Bone marrow (tissue), 2 donors: Measurements from ENCODE around the gene PLXDC1.
"Not testable (repeated sequence)": the region's sequence is repeated elsewhere in the genome, so short reads cannot be mapped to it uniquely, and the experiment has no call there.

Experiments
- DNase-seq, 2 donors: peaks; one replicate each; lab custom pipeline; 2025; lab: John Stamatoyannopoulos, UW

The PLXDC1 gene

DNA sequence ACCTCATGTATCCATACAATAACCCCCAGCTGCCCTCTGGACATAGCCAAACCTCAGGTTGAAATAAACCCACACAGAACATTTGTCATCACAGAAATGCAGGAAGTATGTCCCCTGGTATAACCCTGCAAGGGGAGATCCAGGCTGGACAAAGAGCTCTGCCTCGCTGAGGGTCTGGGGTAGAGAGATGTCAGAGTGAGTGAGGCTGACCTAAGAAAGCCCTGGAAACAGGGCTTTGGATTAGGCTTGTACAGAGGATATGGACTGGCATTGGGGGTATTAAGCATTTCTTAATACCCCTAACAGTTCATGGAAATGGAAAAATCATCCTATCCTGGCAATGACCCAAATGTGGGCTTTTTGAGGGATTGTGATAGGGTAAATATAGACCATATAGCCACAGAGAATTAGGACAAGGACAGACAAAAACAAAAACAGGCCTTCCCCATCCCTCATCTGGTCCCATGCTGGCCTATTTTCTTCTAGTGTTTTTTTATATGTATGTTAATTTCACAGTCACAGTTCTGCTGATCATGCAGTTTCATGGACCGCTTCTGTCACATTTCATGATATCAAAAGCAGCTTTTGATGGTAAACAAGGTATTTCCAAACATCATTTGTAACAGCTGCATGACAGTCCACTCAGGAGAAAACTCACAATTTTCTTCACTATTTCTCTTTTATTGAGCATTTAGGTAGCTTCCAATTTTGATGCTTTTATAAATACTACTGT, 26.1 kb downstream of the PLXDC1 start:
- DNase-seq: no peak

DNA sequence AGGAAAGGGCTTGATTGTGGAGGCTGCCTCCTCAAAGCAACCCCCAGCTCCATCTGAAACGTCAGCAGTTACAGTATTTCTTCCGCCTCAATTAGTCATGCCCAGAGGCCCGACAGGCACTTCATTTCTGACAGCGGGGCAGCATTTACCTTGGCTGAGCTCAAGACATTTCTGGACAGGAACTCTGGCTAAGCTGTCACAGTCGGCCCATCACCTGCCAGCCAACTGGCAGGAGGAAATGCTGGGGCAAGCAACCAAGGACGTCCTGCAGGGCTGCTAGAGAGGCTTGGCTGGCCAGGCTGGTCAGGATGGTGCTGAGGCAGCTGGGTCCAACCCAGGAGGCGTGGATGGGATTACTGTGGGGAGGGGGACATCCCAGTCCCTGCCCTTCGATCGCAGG, 27.8 kb downstream of the PLXDC1 start:
- no peak for DNase-seq

DNA sequence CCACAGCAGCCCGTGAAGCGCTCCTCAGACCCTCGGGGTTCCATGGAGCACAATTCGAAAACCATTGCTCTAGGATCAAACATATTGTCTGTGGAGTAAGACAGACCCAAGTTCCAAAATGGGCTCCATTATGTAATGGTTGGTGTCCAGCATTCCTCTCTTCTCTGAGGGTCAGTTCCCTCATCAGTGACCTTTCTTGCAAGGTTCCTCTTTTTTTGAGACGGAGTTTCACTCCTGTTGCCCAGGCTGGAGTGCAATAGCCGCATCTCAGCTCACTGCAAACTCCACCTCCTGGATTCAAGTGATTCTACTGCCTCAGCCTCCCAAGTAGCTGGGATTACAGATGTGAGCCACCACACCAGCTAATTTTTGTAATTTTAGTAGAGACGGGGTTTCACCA, 28.4 kb downstream of the PLXDC1 start:
- no peak for DNase-seq

DNA sequence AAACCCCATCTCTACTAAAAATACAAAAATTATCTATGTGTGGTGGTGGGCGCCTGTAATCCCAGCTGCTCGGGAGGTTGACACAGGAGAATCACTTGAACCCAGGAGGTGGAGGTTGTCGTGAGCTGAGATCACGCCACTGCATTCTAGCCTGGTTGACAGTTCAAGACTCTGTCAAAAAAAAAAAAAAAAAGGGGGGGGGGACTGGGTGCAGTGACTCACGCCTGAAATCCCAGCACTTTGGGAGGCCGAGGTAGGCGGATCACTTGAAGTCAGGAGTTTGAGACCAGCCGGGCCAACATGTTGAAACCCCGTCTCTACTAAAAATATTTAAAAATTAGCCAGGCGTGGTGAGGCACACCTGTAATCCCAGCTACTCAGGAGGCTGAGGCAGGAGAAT, 29.5 kb downstream of the PLXDC1 start:
- DNase-seq: not testable (repeated sequence)

DNA sequence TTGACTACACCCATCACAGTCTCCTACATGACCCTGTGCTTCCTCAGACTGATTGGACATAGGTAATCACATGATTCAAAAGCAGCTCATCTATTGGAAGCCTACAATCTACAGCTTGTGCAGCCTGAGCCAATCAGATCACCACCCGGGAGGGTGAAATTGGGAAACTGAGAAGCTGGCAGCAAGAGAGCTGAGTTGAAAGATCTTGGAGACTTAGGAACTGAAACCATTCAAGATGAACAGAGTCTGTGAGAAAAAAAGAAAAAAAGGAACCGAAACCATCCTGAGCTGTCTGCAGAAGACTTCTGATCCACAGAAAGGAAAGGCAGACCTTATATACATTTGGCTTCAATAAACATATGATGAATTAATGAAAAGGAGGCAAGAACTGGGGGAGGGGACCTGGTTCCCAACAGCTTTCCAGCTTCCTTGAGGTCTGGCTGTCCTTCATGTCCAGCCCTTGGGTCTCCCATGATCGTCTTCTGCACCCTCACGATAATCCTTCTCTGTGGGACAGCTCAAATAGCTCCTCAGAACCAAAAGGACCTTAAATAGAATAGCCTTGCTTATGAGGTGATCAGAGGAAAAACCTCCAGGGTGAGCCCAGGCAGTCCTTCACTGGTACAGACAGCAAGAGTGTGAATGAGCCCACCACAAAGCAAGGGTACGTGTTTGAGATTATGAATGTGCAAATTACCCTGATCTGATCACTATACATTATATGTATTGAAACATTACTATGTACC, 32.6 kb downstream of the PLXDC1 start:
- DNase-seq: no peak

DNA sequence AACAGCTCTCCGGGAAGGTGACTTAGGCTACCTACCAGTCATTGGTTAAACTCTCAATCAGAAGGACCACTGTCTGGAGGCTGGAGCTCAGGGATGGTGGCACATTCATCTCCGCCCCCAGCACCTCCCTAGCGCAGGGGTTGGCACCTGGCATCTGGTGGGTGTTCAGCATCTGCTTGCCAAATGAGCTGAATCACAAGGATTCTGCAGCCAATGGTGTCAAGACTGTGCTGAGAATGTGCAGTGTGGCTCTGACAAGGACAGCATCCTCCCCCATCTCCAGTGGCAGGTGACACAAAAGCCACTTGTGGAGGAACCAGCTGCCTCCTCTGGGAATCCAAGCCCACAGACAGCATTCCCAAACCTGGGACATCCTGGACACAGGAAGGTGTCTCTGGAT, 35.2 kb downstream of the PLXDC1 start:
- no peak for DNase-seq

DNA sequence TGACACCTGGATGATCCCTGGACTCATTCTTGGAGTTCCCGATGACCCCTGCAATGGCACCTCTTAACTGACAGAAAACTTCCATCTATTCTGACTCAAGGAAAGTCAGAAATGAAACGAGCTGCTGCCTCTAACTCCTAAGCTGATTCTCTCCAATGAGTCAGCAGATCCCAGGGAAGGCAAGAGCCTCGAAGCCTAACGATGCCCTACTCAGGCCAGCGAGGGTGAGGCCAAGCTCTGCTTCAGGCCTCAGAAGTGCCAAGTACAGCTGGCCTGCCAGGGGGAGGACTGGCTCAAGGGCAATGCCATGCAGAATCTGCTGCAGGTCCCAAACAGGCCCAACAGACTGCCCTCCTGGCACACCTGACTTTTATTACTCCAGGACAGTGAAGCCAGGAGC, 36.3 kb downstream of the PLXDC1 start:
- DNase-seq: no peak

DNA sequence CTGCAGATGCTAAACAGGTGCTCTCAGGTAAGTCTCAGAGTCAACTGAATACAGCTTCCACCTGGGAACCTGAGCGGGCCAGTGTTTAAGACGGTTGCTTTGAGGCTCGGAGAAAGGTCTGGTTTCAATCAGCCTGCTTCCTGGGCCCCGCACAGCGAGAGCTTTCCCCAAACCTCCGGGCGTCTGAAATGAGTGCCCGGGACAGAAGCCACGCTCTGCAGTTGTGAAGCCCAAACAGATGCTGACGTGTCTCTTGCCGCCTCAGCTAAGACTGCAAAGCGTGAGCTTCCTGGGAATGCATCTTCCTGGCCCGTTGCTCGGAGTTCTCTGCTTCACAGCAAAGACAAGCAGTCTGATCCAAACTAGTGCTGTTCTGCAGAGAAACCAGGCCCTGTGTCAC, 36.7 kb downstream of the PLXDC1 start:
- DNase-seq: no peak

DNA sequence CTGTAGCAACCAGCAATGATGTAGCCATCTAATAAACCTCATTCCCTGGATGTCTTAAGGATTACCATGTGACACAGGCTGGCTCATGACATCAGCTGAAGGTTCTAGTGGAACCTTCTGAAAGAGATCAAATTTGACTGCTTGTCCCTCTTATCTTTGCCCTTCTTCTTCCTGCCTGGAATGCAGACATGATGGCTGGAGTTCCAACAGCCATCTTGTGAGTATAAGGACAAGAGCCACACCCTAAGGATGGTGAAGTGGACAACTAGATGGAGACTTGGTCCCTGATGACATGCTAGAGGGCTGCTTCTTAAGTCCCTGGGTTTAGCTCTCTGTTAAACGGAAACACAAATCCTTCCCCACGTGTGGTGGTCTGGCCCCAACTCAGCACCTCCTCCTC, 37.6 kb downstream of the PLXDC1 start:
- no peak for DNase-seq

DNA sequence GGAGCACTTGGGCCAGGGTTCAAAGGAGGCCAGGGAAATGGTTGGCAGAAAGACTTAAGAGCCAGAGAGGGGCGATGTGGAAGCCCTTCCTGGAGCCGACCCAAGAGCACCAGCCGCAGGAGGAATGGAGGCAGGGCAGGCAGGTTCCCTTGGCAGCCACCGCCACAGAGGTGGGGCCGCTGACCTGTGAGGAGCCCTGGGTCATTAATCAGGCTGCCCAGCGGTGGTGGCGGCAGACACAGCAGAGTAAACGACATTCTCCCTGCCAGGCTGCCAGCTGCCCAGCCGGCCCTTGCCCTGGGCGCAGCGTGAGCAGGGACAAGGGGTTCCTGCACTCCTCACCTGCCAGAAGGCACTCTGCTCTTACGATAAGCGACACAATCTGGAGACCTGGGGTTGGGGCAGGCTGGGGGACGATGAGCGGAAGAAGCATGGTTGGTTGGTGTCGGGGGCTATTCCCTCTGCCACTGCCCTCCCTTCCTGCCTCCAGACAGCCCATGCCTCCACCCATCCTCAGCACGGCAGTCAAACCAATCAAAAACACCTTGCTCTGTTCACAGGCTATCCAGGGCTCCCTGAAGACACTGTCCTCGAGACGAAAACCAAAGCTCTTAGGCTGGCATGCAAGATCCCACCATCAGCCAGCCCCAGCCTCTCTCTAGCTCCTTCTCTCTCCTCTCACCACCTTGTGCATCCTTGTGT, 40.9 kb downstream of the PLXDC1 start:
- no peak for DNase-seq

DNA sequence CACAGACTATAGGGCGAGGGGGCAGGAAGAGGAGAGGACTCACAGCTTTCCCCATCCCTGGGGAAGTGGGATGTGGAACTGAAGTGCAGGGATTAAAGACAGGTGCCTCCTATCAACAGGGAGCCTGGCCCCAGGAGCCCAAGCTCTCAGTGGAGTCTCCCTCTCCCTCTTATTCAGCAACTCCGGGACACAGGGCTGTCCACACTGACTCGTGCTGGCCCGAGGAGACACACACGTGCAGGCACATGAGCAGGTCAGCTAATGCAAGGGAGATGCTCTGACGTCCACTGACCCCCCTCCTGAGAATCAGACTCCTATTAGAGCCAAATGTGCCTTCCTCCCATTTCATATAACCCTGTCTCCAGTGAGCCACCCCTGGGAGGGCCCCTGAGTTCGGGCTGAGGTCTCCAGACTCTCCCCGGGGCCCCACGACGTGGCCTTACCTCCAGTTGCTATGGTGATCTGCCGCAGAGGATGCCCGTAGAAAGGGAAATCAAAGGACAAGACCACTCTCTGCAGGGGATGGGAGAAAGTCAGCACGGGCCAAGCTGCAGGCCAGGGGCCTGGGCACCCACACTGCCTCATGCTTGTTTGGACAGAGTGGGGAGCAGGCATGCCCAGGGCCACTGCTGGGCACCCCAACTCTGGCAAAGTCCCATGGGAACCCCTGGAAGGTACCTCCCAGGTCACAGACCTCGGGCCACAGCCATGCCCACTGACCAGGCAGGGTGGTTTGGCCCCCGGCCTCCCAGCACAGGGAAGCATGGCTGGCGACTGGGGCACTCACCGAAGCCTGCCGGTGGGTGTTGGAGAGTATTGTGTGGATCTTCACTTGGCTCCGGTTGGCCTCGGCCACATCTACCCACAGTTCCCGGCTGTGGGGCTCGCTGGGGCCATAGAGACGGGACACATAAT, 42.7 kb downstream of the PLXDC1 start:
- no peak for DNase-seq

DNA sequence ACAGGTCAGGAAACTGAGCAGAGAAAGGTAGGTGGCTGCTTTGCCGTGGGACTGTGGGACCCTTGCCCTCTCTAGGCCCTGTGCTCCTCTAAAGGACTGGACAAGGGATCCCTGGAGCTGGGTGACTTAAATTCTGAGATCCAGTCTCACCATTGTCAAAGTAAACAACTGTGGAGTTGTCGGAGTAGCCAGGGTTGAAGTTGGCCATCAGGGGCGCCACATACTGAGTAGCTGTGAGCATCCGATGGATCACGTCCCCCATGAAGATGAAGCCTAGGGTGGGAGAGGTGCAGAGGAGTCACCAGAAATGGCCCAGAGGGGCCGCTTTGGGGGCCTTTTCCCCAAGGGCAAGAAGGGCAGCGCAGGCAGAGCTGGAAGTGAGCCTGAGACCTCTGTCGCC, 43.5 kb downstream of the PLXDC1 start:
- DNase-seq: no peak

DNA sequence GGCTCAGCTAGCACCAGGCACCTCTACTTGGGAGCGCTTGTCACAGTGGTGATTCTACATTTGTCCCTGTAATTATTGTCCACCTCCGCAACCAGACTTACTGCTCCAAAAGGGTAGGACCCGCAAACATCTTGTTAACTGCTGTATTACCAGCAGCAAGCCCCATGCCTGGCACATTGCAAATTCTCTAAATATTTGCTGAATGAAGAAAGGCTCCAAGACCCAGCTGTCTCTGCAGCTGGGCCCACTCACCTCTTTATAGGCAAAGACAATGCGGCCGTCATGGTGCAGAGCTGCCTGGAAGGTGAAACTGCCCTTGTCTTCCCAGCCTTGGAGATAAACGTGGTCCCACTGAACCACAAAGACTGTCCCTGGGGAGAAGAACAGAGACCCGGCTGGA, 44.3 kb downstream of the PLXDC1 start:
- no peak for DNase-seq

DNA sequence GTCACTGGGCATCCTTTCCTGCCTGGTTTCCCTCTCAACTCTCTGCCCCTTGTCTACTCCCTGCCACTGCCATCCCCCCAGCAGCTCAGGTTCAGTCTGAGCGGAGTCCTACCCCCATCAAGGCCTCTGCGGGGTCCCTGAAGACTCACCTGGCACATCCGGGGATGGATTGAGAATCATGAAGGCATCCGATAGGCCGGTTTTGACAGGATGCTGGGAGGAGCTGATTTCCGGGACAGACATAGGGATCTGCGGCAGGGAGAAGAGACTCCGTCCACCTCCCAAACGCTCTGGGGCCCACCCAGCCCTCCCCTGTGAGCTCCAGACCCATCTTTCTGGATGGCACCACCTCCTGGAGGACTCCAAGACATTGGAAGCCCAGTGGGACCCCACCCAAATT, 45.7 kb downstream of the PLXDC1 start:
- no peak for DNase-seq

DNA sequence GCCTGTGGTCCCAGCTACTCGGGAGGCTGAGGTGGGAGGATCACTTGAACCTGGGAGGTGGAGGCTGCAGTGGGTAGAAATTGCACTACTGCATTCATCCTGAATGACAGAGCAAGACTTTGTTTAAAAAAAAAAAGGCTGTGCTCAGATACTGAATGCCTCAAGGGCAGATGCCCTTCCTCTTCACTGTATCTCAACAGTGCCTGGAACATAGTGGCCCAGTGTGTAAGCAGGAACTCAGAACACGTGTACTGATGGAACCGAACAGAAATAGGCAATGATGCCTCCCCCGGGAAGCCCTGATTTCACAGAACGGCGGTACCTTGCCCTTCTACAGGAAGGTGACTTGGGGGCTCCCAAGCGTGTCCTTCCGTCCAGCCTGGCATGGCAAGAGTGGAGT, 46.8 kb downstream of the PLXDC1 start:
- DNase-seq: no peak

DNA sequence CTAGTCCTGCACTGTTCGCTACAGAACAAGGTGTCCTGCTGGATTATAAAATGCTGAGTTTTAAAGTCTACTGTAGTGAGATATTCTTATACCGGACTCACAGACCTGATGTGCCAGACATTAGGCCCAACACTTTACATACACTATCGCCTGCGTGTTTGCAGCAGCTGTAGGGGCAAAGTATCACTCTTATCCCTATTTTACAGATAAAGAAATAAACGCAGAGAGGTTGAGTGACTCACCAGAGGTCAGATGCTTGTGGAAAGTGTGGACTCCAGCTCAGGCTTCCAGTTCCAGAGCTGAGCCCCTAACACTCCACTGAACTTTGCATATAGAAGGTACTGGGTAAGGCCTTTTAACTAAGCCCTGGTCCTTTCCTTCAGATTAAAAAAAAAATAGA, 47.4 kb downstream of the PLXDC1 start:
- DNase-seq: no peak

DNA sequence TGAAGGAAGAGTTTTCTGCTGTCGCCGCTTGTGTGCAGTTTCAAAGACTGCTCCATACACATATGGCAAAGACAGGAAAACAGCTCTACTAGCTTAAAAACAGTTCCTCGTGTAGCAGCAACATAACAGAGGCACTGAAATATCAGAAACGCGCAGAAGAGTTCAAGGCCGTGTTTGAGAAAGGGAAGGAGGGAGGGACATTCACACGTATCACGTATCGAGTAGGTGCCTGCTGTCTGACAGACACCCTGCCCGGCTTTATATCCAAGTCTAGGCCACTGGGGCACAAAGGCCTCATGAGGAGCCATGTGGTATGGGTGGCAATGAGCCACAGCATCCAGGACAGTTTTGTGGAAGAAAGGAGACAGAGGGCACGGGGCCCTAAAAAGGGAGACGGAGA, 50.3 kb downstream of the PLXDC1 start:
- DNase-seq: no peak

DNA sequence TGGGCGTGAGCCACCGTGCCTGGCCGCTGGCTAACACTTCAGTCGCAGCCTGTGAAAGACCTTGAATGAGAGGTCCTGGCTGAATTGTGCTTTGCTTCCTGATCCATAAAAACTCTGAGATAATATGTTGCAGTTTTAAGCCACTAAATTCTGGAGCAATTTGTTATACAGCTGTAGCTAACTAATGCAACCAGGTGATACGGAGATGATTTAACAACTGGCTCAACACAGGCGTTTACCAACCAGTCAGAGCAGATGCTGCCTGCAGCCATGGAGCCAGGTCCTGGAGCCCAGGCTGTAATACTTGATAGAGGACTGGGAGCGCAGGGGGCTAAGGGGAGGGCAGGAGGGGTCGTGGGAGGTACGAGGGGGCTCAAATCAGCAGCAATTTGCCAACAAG, 50.9 kb downstream of the PLXDC1 start:
- DNase-seq: no peak

DNA sequence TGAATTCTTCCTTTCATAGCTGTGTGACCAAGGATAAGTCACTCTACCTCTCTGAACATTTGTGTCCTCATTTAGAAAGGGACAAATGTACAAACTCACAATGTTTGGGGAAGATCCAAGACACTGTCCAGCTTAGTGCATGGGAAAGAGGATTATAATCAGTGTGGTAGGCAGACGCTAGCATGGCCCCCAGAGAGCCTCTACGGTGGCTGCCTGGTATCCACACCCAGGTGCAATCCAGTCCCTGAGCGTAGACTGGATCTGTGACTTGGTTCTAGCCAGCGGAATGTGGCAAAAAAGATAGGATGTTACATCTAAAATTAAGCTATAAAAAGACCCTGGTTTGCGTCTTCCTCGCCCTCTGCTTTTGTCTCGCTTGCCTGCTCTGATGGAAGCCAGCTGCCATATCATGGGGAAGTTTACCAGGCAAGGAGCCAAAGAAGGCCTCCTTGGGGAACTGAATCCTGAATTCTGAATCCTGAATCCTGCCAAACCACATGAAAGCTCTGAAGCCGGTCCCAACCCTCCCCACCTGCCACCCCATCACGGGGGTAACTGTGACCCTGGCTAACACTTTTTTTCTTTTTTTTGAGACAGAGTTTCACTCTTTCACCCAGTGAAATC, 51.7 kb downstream of the PLXDC1 start:
- no peak for DNase-seq

DNA sequence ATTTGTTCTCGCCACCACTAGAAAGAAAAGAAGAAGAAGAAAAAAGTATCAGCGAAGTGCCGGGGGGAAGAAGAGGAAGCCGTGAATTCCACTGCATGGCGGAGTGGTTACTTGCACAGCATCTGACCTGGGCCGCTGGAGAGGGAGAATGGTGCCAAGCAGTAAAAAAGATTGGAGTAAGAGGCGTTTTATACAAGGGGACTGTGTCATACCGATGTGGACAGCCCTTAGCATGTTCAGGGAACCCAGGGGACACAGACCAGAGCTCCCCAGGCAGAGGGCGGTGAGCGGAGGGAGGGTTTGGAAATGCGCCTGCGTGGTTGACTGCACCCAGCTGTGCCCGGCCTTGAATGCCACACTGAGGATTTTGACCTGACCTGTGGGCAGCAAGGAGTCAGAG, 52.8 kb downstream of the PLXDC1 start:
- DNase-seq: peak in 1 of 2 donors; percentile 38

DNA sequence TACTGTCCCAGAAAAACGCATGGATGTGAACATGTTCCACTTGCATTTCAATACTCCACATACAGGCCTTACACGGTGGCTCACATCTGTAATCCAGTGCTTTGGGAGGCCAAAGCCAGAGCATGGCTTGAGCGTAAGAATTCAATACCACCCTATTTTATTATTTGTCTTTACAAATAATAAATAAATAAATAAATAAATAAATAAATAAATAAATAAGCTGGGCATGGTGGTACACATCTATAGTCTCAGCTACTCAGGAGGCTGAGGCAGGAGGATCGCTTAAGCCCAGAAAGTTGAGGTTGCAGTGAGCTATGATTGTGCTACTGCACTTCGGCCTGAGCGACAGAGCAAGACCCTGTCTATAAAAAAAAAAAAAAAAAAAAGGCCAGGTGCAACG, 53.9 kb downstream of the PLXDC1 start:
- no peak for DNase-seq

DNA sequence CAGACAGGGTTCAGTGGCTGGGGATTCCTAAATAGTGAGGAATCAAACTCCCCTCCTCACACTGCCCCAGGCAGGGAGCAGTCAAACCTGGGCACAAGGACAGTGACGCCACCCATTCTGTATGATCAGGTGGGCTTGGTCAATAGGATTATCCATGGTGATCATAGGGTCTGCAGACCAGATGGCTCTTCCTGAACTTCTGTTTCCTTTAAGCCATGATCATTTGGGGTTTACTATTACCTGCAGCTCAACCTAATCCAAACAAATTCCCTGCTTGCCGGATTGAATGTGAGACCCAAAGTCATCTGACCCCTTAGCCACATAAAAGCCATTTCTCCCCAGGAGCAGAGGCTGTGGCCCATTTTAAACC, 54.3 kb downstream of the PLXDC1 start:
- no peak for DNase-seq
